HG03521 (cell line): ENCODE data around the gene SOWAHC.
"Not testable (repeated sequence)": the region's sequence is repeated elsewhere in the genome, so short reads cannot be mapped to it uniquely, and the experiment has no call there.

ENCODE experiments used
- ATAC-seq: cut with Tn5 transposase; IDR thresholded peaks from one replicate; pipeline ENCODE4 v1.9.1; 2021; ENCODE audit warnings: mild to moderate bottlenecking, moderate library complexity; ENCODE audit not compliant: unreplicated experiment

SOWAHC gene, protein sequence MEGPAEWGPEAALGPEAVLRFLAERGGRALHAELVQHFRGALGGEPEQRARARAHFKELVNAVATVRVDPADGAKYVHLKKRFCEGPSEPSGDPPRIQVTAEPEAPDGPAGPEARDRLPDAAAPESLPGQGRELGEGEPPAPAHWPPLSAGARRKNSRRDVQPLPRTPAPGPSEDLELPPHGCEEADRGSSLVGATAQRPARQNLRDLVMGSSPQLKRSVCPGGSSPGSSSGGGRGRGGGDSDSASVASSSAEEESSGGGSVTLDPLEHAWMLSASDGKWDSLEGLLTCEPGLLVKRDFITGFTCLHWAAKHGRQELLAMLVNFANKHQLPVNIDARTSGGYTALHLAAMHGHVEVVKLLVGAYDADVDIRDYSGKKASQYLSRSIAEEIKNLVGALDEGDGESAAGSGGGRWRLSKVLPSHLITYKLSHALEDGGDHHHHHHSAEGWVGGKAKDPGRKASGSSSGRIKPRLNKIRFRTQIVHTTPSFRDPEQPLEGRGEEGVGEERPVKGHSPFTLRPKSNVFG

DNA sequence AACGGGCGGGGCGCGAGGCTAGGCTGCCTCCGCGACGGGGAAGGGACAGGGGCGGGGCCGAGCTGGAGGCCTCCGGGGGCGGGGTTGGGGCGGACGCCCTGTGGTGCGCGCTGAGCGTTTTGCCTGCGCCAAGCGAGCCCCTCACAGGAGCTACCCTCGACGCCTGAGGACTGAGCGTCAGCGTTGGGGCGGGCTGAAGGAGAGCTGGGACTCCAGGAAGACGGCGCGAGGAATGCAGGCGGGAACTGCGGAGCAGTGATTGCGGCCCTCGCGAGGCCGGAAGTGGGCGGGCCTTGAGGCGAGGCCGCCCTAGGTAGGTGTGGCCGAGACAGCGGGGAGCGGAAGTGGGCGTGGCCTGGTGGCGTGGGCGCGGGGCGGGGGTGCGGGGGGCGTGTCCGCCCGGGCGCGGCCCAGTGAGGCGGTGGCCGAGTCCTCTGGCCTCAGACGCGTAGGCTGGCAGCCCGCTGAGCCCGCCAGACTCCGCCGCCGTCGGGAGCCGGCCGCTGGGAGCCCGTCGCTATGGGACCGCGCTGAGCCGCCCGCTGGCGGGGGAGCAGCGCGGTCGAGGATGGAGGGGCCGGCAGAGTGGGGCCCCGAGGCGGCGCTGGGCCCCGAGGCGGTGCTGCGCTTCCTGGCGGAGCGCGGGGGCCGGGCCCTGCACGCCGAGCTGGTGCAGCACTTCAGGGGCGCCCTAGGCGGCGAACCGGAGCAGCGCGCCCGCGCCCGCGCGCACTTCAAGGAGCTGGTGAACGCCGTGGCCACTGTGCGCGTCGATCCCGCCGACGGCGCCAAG lies at the start of gene SOWAHC, which contains the start of gene SEPTIN10:
SOWAHC (plus strand) TSS at position 443 of the 793 bp plus-strand sequence; CDS start at position 569, 126 bp downstream.
SEPTIN10 (minus strand) TSS at position 45 of the 793 bp plus-strand sequence. CDS start 139 bp downstream, outside the sequence.
- ATAC-seq, result peak; percentile 69

DNA sequence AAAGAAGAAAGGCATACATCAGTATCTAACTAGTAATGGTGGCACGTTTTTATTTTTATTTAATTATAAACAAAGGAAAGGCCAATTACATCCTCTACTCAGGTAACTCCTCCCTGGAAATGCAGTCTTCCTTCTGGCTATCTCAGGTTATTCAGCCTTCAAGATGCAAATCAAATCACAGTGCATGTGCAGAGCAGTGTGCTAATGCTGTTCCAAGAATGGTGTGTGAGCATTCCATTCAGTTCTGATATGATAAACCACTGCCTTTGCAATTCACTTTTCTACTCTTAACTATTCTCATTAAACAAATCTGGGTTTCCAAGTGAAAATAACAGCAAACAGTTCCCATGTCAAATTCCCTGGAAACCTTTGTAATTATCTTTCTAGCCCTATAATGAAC lies 38.8 kb upstream of the SOWAHC start:
- no peak for ATAC-seq

DNA sequence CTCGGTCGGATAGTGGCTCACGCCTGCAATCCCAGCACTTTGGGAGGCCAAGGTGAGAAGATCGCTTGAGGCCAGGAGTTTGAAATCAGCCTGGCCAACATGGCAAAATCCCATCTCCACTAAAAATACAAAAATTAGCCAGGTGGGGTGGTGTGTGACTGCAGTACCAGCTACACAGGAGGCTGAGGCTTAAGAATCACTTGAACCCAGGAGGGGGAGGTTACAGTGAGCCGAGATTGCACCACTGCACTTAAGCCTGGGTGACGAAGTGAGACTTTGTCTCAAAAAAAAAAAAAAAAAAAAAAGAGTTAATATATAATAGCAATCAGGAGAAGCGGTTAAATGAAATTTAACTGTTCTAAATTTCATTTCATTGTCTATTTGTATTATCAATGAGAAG lies 36.5 kb upstream of the SOWAHC start:
- ATAC-seq, result not testable (repeated sequence)

DNA sequence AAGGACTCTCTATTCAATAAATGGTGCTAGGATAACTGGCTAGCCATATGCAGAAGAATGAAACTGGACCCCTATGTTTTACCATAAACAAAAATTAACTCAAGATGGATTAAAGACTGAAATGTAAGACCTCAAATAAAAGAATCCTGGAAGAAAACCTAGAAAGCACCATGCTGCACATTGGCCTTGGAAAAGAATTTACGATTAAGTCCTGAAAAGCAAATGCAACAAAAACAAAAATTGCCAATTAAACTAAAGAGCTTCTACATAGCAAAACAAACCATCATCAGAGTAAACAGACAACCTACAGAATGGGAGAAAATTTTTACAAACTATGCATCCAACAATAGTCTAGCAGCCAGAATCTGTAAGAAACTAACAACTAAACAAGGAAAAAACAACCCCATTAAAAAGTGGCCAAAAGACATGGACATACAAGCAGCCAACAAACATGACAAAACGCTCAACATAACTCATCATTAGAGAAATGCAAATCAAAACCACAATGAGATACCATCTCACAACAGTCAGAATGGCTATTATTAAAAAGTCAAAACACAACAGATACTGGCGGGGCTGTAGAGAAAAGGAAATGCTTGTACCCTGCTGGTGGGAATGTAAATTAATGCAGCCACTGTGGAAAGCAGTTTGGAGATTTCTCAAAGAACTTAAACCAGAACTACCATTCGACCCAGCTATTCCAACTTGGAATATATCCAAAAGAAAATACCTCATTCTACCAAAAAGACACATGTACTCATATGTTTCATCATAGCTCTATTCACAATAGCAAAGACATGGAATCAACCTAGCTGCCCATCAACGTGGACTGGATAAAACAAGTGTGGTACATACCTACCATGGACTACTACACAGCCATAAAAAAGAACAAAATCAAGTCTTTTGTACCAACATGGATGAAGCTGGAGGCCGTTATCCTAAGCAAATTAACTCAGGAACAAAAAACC lies 31.0 kb upstream of the SOWAHC start:
- ATAC-seq, result no peak

DNA sequence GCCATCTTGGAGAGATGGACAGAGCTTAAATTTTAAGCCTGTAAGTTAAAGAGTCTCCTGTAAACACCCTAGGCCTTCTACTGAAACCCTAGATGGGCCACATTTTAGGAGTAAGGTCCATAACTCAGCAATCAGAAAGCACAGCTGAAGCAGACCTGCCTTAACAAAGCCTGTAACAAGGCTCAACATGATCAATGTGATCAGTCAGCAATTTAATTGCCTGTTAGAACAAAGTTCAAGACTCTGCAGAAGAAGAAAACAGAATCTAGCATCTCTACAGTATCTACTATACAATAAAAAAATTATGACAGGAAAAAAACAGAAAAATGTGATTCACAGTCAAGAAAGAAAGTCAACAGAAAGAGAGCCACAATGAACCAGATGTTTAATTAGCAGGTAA lies 27.5 kb upstream of the SOWAHC start:
- no peak for ATAC-seq

DNA sequence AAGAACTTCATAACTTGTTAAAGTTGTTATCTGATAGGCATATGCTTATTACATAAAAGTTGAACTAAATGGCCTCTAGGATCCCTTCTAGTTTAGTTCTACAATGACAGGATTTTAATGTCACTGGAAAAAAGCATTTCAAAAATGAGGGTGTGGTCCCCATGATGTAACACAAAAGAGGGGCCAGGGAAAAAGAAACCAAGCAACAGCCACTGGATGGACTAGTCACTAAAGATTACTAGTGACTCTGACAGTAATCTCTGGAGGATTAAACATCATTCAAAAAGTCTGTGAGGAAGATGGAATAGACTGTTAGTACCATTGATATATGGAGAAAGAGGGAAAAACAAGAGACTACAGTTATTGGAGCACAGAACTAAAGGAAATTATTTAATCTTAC lies 23.0 kb upstream of the SOWAHC start:
- ATAC-seq, result no peak

DNA sequence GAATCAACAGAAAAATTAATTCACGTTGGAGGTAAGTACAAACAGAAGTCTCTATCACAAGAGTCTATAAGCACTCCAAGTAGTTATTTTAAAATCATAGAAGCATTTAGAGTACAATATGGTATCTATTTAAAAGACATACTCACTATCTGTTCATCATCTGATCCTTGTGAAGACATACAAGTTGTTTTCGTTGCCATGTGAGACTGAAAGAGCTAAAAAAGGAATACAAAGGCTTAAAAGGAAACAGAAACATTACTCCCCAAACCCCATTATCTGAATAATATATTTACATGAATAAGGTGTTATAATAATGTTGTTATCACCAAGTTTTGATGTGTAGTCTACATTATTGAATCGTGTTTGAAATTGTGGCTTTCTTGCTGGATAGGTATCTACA lies 21.3 kb upstream of the SOWAHC start:
- no peak for ATAC-seq

DNA sequence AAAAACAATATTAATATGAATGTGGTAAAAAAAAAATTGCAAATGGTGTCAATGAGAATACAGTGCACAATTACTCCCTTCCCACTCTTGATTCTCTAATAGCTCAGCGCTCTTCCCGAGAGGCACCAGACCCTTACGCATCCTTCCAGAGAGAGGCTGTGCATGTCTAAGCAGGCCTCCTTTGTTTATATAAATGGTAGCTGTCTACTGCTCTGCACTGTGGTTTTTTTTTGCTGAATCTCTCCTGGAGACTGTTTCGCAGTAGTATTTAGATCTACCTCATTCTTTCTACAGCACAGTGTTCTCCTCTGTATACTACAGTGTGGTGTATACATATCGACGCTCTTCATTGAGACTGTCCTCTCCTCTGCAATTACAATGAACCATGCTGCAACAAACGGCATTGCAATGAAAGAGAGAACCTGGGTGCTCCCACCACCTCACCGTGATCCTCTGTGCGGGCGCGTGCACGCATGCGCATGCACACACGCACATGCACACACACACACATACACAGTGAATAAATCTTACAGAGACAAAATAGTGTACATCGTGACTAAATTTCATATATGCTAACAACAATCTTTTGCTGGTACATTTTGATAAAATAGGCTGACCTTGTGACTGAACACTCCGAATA lies 19.8 kb upstream of the SOWAHC start:
- no peak for ATAC-seq

DNA sequence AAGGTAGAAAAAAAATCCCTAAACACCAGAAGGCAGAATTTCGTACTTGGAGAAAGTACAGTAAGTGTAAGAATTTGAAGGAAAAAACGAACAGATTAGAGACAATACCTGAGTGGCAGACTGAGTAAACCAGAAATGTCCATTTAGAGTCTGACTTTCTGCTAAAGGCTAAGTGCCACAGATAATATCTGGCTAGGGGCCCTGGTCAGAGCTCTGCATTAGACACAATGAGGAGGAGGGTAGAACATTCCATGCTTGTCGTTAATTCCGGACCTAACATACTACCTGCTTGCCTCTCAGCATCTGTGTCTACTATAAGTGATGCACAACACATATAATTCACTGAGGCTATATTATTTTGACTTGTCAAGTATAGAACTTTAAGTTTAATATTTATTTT lies 18.5 kb upstream of the SOWAHC start:
- no peak for ATAC-seq

DNA sequence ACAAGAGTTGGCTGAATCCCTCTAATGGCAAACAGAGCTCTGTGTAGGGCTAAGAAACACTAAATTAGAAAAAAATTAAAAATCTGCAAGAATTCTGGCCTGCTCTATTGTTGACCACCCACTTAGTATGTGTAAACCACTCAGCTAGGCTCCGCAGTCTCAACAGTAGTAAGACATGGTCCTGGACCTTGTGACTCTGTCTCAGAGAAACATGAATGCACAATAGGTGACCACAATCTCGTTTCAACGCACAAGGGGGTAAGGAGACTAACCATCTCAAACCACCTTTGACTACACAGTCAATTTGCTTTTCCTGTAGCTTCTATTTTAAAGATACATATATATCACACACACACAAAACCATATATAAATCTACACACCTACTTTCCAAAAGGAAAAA lies 16.9 kb upstream of the SOWAHC start:
- no peak for ATAC-seq

DNA sequence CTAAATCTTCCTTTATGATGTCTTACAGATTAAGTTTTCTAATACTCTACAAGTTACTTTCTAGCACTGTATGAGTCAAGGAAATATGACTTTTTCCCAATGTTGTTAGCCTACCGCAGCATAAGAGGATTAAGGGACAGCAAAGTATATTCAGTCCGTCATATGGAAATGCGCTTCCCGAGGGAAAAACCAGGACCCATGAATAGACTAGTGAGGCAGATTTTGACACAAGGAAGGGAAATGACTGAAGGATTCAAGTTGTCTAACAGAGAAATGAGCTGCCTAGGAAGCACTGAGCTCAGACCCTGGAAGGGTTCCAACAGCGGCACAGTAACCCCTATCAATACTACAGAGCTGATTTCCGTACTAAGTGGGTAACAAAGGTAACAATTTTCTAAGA lies 12.4 kb upstream of the SOWAHC start:
- ATAC-seq, result no peak

DNA sequence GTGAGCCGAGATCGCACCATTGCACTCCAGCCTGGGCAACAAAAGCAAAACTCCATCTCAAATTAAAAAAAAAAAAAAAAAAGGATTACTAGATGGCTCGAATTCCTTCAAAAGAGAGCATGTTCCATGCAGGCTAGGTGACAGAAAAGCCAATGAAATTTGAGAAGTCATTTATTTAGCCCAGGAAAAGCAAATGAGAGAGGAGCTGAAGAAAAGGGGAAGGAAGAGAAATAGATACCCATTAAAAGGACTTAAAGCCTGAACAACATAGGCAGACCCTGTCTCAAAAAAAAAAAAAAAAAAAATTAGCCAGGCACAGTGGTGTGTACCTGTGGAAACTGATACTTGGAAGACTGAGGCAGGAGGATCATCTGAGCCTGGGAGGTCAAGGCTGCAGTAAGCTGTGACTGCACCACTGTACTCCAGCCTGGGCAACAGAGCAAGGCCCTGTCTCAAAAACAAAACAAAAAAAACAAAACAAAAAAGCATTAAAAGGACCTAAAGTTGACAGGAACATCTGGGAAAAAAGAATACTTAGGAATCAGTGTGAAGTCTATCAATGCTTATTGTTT lies 11.5 kb upstream of the SOWAHC start:
- ATAC-seq, result no peak

DNA sequence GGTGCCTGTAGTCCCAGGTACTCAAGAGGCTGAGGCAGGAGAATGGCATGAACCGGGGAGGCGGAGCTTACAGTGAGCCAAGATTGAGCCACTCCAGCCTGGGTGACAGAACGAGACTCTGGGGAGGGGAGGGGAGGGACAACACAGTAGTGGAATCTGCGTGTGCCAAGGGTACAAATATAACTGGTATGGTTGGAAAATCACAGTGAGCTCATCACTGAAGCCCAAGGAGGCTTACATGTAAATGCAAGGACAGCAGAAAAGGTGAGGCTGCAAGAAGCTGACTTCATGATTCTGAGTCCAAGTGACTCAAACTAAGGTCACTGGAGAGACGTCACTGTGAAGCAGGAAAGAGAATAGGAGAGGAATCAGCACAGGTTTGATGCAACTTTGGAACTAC lies 9.6 kb upstream of the SOWAHC start:
- no peak for ATAC-seq

DNA sequence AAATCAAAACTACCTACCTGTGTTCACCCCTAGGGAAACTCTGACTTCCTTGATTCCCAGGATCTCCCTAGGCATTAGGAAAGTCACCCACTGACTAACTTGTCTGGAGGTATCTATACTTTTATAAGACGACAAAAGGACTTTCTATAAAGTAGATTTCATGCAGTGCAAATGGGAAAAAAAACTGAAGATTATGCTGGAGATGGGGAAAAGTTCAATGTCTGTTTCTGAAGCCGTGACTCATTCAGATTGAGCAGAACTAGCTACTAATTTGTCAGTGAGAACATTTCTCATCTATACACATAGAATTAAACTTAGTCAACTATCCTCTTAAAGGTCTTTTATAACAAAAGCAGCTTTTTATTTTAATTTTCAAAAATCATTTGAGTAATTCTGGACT lies 6.4 kb upstream of the SOWAHC start:
- ATAC-seq, result no peak

DNA sequence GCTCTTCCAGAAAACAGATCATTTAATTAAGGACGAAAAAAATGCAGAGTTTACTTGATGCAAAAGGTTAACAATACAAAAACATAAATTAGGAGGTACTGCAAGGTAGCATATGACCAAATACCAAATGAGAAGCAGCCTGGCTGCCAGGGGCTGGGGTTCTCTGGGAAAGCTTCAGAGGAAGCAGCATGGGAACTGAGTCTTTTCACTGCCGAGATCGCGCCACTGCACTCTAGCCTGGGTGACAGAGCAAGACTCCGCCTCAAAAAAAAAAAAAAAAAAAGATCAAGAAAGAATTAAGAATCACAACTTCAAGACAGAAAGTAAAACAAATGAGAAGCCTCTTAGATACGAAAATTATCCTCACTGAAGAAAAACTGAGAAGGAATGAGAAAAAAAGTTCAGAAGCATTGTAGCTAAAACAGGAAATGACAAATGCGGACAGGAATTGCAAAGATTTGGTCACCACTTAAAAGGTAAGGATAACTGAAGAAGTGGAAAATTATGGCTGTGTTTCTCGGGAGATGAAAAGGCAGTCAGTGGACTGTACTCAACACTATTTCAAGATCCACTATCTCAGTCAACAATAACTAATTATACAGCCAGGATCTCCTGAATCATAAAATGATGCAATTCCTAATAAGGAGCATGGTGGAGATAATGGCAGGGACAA lies 4.7 kb upstream of the SOWAHC start:
- ATAC-seq, result no peak

DNA sequence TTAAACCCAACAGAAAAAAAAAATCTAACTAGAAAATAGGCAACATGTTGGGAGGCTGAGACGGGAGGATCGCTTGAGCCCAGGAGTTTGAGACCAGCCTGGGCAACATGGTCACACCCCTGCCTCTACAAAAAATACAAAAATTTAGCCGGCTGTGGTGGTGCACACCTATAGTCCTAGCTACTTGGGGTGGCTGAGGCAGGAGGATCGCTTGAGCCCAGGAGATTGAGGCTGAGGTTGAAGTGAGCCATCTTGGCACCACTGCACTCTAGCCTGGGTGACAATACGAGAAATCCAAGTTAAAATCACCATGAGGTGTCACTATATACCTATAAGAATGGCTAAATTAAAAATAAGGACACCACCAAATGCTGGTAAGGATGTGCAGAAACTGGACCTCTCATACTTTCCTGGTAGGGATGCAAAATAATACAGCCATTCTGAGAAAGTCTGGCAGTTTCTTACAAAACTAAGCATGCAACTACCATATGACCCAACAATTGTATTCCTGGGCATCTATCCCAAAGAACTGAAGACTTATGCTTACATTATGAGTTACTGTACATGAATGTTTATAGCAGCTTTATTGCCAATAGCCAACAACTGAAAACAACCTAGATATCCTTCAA lies 2.6 kb upstream of the SOWAHC start:
- ATAC-seq, result no peak

DNA sequence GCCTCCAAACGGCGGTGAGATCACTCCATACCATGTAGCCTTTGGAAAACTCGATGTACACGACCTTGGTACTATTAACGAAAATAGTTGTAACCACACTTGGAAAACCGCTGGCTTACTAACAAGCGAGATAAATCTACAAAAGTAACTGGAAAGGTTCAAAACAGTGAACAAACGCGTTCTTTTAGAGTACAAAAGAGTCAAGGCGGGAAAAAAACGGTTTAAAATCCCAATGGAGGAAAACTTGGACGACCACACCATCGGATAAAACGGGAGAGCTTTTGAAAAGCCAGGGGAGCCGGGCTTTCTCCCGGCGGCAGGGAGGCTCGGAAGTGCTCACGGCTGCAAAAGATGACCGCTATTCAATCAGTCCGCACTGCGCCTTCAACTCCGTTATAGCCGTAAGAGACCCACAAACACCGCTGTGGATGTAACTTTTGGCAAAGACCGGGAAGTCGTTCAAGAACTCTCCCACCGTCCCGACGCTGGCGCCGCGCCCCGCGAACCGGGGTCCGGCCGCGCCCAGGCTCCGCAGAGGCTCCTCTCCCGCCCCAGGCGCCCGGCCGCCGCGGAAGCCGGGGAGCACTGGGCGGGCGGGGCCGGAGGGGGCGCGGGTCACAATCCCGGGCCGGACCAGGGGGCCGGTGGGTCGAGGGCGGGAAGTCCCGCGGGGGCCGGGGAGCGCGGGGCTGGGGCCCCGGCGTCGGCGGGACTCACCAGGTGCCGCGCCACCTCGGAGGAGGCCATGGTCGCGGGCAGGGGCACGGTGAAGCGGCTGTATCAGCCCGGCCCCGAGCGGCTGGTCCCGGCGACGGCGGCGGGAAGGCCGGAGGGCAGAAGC lies 863 bp upstream of the SOWAHC start:
- peak; percentile 38 for ATAC-seq
